GM23338 (cell line): ENCODE measurements around the gene ZNF143. TPM values are rescaled to one million over a fixed set of nuclear protein-coding genes. Genes with fewer than 3 reads are reported as not detected.

Experiments
- ATAC-seq: fragments of 200-7000 bp; cut with Tn5 transposase; 3 replicates; pipeline ENCODE4 v1.9.1; 2020
- DNase-seq: peaks from one replicate; pipeline ENCODE4 v3.0.0-alpha.2; 2015; ENCODE audit warnings: low spot score
- H2AFZ ChIP-seq: fragments of 200-600 bp; sonication (generic); 2 replicates; pipeline ENCODE4 v1.8.0; 2016; ENCODE audit warnings: antibody characterized with exemption, mild to moderate bottlenecking, moderate library complexity
- H3F3A ChIP-seq: fragments of 200-600 bp; sonication (generic); replicated peaks from 2 replicates; pipeline ENCODE4 v1.8.0; 2017; ENCODE audit warnings: antibody characterized with exemption, mixed run types, low read depth
- H3K27ac ChIP-seq: fragments of 200-600 bp; sonication (generic); 2 replicates; pipeline ENCODE4 v1.6.1; 2016; ENCODE audit warnings: low read depth
- H3K27me3 ChIP-seq: fragments of 200-600 bp; sonication (generic); 2 replicates; pipeline ENCODE4 v1.8.0; 2016; ENCODE audit warnings: mild to moderate bottlenecking, mixed run types, moderate library complexity; ENCODE audit not compliant: insufficient read depth
- H3K36me3 ChIP-seq: fragments of 200-600 bp; sonication (generic); 2 replicates; pipeline ENCODE4 v1.8.0; 2016; ENCODE audit warnings: mild to moderate bottlenecking; ENCODE audit not compliant: insufficient read depth
- H3K4me1 ChIP-seq: fragments of 200-600 bp; sonication (generic); 2 replicates; pipeline ENCODE4 v1.8.0; 2016; ENCODE audit warnings: mild to moderate bottlenecking, moderate library complexity; ENCODE audit not compliant: insufficient read depth
- H3K4me2 ChIP-seq: fragments of 200-600 bp; sonication (generic); 2 replicates; pipeline ENCODE4 v1.7.1; 2017; ENCODE audit warnings: mixed run types
- H3K4me3 ChIP-seq: fragments of 200-600 bp; sonication (generic); 2 replicates; pipeline ENCODE4 v1.6.1; 2016; ENCODE audit warnings: mixed run types
- H3K79me2 ChIP-seq: fragments of 200-600 bp; sonication (generic); replicated peaks from 2 replicates; pipeline ENCODE4 v1.8.0; 2017; ENCODE audit warnings: mild to moderate bottlenecking; ENCODE audit not compliant: insufficient read depth
- H3K9me2 ChIP-seq: fragments of 200-600 bp; sonication (generic); 2 replicates; pipeline ENCODE4 v1.8.0; 2017; ENCODE audit not compliant: insufficient read depth
- H4K20me1 ChIP-seq: fragments of 200-600 bp; sonication (generic); replicated peaks from 2 replicates; pipeline ENCODE4 v1.8.0; 2017; ENCODE audit warnings: mild to moderate bottlenecking; ENCODE audit not compliant: insufficient read depth
- H3K27ac Mint-ChIP-seq: 2 replicates; pipeline ENCODE4 v1.8.0; 2020; ENCODE audit warnings: inconsistent platforms, mild to moderate bottlenecking, moderate library complexity, mixed read lengths
- H3K27me3 Mint-ChIP-seq: 3 replicates; pipeline ENCODE4 v1.8.0; 2022; ENCODE audit warnings: low read depth, mild to moderate bottlenecking, moderate library complexity, mixed read lengths, inconsistent platforms; ENCODE audit not compliant: insufficient read depth, poor library complexity
- H3K36me3 Mint-ChIP-seq: 3 replicates; pipeline ENCODE4 v1.8.0; 2021; ENCODE audit warnings: low read depth, mild to moderate bottlenecking, inconsistent platforms, moderate library complexity, mixed read lengths
- H3K4me1 Mint-ChIP-seq: 3 replicates; pipeline ENCODE4 v1.8.0; 2020; ENCODE audit warnings: mild to moderate bottlenecking, inconsistent platforms, mixed read lengths
- H3K4me3 Mint-ChIP-seq: 3 replicates; pipeline ENCODE4 v1.8.0; 2021; ENCODE audit warnings: moderate library complexity, mild to moderate bottlenecking, inconsistent platforms, mixed read lengths
- H3K9me3 Mint-ChIP-seq: 3 replicates; pipeline ENCODE4 v1.8.0; 2020; ENCODE audit warnings: moderate library complexity, mild to moderate bottlenecking, inconsistent platforms, mixed read lengths
- EZH2phosphoT487 ChIP-seq: fragments of 200-600 bp; sonication (generic); IDR thresholded peaks from one replicate; pipeline ENCODE4 v1.8.1; 2018; ENCODE audit warnings: antibody characterized with exemption; ENCODE audit not compliant: unreplicated experiment
- STAT1 ChIP-seq: IDR thresholded peaks from one replicate; pipeline ENCODE4 v1.6.1; 2016; ENCODE audit warnings: antibody characterized with exemption; ENCODE audit not compliant: unreplicated experiment
- polyA plus RNA-seq: library from polyadenylated mRNA; unstranded; fragments of >200 nt; fragmentation: Nextera tagmentation; extraction: Ambion mirVana; gene quantifications from 2 replicates; pipeline ENCODE4 v1.2.1, GENCODE V29; 2016
- total RNA-seq: library from RNA; depleted of rRNA; stranded (reverse); fragments of >200 nt; shearing (Covaris generic); gene quantifications from 2 replicates; pipeline ENCODE4 v1.2.3, GENCODE V29; 2014
- TF ChIP-seq, protein P1 (sequence below): IDR thresholded peaks from one replicate; pipeline ENCODE4 v1.6.1; 2018; ENCODE audit warnings: antibody characterized with exemption; ENCODE audit not compliant: unreplicated experiment
- TF ChIP-seq, protein P2 (sequence below): fragments of 250-450 bp; sonication (Bioruptor Pico); IDR thresholded peaks from 2 replicates; pipeline ENCODE4 v1.5.0; 2020; ENCODE audit warnings: mild to moderate bottlenecking, moderate library complexity

The ZNF143 gene
- total and polyA plus RNA-seq, 2 experiments from 2014 or later = 33.5 to 44.2 TPM

DNA sequence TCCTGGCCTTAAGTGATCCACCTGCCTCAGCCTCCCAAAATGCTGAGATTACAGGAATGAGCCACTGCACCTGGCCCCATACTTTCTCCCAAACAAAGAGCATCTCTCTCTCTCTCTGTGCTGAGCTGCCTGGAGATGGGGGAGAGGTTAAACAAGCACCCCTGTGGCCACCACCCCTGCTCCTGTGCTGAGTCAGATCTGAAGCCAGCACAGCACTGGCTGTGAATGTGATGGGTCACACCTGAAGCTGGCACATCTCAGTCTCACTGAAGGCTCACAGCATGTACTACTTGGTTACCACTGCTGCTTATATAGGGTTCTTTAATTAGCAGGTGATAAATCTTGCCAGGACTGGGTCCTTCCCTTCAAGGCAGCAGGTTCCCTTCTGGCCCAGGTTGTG, 101.9 kb downstream of the ZNF143 start:
- Mint-ChIP-seq H3K36me3 (peaks cover 13% of the 10 kb centered on the region), H3K4me3 (no peak overlapping the region), H3K27ac (no peak overlapping the region), H3K27me3 (peaks cover 14% of the 10 kb centered on the region), H3K9me3 (peaks cover 23% of the 10 kb centered on the region), H3K4me1 (peaks cover 17% of the 10 kb centered on the region)
- no peak for ATAC-seq
- TF ChIP-seq EZH2phosphoT487 = no peak
- TF ChIP-seq, protein P1, sequence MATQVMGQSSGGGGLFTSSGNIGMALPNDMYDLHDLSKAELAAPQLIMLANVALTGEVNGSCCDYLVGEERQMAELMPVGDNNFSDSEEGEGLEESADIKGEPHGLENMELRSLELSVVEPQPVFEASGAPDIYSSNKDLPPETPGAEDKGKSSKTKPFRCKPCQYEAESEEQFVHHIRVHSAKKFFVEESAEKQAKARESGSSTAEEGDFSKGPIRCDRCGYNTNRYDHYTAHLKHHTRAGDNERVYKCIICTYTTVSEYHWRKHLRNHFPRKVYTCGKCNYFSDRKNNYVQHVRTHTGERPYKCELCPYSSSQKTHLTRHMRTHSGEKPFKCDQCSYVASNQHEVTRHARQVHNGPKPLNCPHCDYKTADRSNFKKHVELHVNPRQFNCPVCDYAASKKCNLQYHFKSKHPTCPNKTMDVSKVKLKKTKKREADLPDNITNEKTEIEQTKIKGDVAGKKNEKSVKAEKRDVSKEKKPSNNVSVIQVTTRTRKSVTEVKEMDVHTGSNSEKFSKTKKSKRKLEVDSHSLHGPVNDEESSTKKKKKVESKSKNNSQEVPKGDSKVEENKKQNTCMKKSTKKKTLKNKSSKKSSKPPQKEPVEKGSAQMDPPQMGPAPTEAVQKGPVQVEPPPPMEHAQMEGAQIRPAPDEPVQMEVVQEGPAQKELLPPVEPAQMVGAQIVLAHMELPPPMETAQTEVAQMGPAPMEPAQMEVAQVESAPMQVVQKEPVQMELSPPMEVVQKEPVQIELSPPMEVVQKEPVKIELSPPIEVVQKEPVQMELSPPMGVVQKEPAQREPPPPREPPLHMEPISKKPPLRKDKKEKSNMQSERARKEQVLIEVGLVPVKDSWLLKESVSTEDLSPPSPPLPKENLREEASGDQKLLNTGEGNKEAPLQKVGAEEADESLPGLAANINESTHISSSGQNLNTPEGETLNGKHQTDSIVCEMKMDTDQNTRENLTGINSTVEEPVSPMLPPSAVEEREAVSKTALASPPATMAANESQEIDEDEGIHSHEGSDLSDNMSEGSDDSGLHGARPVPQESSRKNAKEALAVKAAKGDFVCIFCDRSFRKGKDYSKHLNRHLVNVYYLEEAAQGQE = no peak
- TF ChIP-seq, protein P2, sequence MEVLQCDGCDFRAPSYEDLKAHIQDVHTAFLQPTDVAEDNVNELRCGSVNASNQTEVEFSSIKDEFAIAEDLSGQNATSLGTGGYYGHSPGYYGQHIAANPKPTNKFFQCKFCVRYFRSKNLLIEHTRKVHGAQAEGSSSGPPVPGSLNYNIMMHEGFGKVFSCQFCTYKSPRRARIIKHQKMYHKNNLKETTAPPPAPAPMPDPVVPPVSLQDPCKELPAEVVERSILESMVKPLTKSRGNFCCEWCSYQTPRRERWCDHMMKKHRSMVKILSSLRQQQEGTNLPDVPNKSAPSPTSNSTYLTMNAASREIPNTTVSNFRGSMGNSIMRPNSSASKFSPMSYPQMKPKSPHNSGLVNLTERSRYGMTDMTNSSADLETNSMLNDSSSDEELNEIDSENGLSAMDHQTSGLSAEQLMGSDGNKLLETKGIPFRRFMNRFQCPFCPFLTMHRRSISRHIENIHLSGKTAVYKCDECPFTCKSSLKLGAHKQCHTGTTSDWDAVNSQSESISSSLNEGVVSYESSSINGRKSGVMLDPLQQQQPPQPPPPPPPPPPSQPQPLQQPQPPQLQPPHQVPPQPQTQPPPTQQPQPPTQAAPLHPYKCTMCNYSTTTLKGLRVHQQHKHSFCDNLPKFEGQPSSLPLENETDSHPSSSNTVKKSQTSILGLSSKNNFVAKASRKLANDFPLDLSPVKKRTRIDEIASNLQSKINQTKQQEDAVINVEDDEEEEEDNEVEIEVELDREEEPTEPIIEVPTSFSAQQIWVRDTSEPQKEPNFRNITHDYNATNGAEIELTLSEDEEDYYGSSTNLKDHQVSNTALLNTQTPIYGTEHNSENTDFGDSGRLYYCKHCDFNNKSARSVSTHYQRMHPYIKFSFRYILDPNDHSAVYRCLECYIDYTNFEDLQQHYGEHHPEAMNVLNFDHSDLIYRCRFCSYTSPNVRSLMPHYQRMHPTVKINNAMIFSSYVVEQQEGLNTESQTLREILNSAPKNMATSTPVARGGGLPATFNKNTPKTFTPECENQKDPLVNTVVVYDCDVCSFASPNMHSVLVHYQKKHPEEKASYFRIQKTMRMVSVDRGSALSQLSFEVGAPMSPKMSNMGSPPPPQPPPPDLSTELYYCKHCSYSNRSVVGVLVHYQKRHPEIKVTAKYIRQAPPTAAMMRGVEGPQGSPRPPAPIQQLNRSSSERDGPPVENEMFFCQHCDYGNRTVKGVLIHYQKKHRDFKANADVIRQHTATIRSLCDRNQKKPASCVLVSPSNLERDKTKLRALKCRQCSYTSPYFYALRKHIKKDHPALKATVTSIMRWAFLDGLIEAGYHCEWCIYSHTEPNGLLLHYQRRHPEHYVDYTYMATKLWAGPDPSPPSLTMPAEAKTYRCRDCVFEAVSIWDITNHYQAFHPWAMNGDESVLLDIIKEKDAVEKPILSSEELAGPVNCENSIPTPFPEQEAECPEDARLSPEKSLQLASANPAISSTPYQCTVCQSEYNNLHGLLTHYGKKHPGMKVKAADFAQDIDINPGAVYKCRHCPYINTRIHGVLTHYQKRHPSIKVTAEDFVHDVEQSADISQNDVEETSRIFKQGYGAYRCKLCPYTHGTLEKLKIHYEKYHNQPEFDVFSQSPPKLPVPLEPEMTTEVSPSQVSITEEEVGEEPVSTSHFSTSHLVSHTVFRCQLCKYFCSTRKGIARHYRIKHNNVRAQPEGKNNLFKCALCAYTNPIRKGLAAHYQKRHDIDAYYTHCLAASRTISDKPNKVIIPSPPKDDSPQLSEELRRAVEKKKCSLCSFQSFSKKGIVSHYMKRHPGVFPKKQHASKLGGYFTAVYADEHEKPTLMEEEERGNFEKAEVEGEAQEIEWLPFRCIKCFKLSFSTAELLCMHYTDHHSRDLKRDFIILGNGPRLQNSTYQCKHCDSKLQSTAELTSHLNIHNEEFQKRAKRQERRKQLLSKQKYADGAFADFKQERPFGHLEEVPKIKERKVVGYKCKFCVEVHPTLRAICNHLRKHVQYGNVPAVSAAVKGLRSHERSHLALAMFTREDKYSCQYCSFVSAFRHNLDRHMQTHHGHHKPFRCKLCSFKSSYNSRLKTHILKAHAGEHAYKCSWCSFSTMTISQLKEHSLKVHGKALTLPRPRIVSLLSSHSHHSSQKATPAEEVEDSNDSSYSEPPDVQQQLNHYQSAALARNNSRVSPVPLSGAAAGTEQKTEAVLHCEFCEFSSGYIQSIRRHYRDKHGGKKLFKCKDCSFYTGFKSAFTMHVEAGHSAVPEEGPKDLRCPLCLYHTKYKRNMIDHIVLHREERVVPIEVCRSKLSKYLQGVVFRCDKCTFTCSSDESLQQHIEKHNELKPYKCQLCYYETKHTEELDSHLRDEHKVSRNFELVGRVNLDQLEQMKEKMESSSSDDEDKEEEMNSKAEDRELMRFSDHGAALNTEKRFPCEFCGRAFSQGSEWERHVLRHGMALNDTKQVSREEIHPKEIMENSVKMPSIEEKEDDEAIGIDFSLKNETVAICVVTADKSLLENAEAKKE (CRISPR knock-in tag) = no peak
- TF ChIP-seq STAT1 = no peak
- Histone ChIP-seq H3F3A (no peaks in the 10 kb centered on the region), H3K4me2 (no peak overlapping the region), H4K20me1 (no peaks in the 10 kb centered on the region), H3K27ac (no peak overlapping the region), H3K79me2 (no peaks in the 10 kb centered on the region), H3K4me3 (no peak overlapping the region), H3K4me1 (peaks cover 4% of the 10 kb centered on the region; the same call in 1 of the 2 replicates), H2AFZ (no peak overlapping the region), H3K27me3 (no peaks in the 10 kb centered on the region), H3K9me2 (no peaks in the 10 kb centered on the region), H3K36me3 (no peaks in the 10 kb centered on the region)
- no peak for DNase-seq
